ENCODE data around the gene SPIRE1. TPM values are rescaled to one million over a fixed set of nuclear protein-coding genes. Genes with fewer than 3 reads are reported as not detected.
A peak's percentile ranks its signal among the peaks of the same experiment; 100 is the strongest.

The SPIRE1 gene
- total RNA-seq, 2 donors from 2014 or later = 14.2 to 17.2 TPM

GRCh38 chr18:12464731-12465130 is 193.2 kb downstream of the SPIRE1 start:
- Mint-ChIP-seq H3K36me3 (ENCODE audit: low read depth) (peaks cover 18% of the 10 kb centered on the region), H3K9me3 (no peaks in the 10 kb centered on the region), H3K27me3 (ENCODE audit: insufficient read depth) (no peaks in the 10 kb centered on the region), H3K27ac (no peak overlapping the region), H3K4me3 (no peak overlapping the region), H3K4me1 (no peaks in the 10 kb centered on the region)
- peaks cover 12% of the 10 kb centered on the region for H3K36me3 ChIP-seq (ENCODE audit: control insufficient read depth, insufficient read depth, low read length)
- H3K9me3 ChIP-seq (ENCODE audit: control insufficient read depth, low read length) = no peaks in the 10 kb centered on the region
- no peaks in the 10 kb centered on the region for H3K4me1 ChIP-seq (ENCODE audit: control insufficient read depth, insufficient read depth, low read length)
- H3K4me3 ChIP-seq (ENCODE audit: low read length) = no peak overlapping the region
- 94 to 100% methylated on average over 2 to 9 of the region's 9 CpGs for WGBS, 2 experiments (ENCODE audit: insufficient coverage in 1 of 2, insufficient read length in 1 of 2)
- TF ChIP-seq, protein P1, sequence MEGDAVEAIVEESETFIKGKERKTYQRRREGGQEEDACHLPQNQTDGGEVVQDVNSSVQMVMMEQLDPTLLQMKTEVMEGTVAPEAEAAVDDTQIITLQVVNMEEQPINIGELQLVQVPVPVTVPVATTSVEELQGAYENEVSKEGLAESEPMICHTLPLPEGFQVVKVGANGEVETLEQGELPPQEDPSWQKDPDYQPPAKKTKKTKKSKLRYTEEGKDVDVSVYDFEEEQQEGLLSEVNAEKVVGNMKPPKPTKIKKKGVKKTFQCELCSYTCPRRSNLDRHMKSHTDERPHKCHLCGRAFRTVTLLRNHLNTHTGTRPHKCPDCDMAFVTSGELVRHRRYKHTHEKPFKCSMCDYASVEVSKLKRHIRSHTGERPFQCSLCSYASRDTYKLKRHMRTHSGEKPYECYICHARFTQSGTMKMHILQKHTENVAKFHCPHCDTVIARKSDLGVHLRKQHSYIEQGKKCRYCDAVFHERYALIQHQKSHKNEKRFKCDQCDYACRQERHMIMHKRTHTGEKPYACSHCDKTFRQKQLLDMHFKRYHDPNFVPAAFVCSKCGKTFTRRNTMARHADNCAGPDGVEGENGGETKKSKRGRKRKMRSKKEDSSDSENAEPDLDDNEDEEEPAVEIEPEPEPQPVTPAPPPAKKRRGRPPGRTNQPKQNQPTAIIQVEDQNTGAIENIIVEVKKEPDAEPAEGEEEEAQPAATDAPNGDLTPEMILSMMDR (conservative IDR thresholded peaks at IDR 0.05) = no peak
- no peak overlapping the region for H3K27ac ChIP-seq (ENCODE audit: low read depth, low read length)
- H3K27me3 ChIP-seq (ENCODE audit: control insufficient read depth, insufficient read depth, low read length, poor library complexity, severe bottlenecking) = no peaks in the 10 kb centered on the region
- H3K9ac ChIP-seq (ENCODE audit: extremely low read depth, low read length, poor library complexity, severe bottlenecking) = no peak overlapping the region
- no peak for DNase-seq

GRCh38 chr18:12463191-12463590 is 194.7 kb downstream of the SPIRE1 start:
- TF ChIP-seq, protein P1 (conservative IDR thresholded peaks at IDR 0.05) = no peak
- Mint-ChIP-seq H3K4me1 (no peaks in the 10 kb centered on the region), H3K4me3 (no peak overlapping the region), H3K36me3 (ENCODE audit: low read depth) (peaks cover 24% of the 10 kb centered on the region), H3K27me3 (ENCODE audit: insufficient read depth) (no peaks in the 10 kb centered on the region), H3K9me3 (no peaks in the 10 kb centered on the region), H3K27ac (peak overlapping the region; percentile 48)
- Histone ChIP-seq H3K27me3 (ENCODE audit: control insufficient read depth, insufficient read depth, low read length, poor library complexity, severe bottlenecking) (no peaks in the 10 kb centered on the region), H3K4me1 (ENCODE audit: control insufficient read depth, insufficient read depth, low read length) (no peaks in the 10 kb centered on the region), H3K9ac (ENCODE audit: extremely low read depth, low read length, poor library complexity, severe bottlenecking) (no peak overlapping the region), H3K9me3 (ENCODE audit: control insufficient read depth, low read length) (no peaks in the 10 kb centered on the region), H3K4me3 (ENCODE audit: low read length) (no peak overlapping the region), H3K36me3 (ENCODE audit: control insufficient read depth, insufficient read depth, low read length) (peaks cover 12% of the 10 kb centered on the region), H3K27ac (ENCODE audit: low read depth, low read length) (no peak overlapping the region)
- 84% methylated on average over 7 of the region's 7 CpGs; no CpG with 5 or more reads in 1 of the 2 experiments for WGBS, 2 experiments (ENCODE audit: insufficient coverage in 1 of 2, insufficient read length in 1 of 2)
- DNase-seq = peak; percentile 53

GRCh38 chr18:12462242-12462641 is 195.7 kb downstream of the SPIRE1 start:
- no peaks in the 10 kb centered on the region for H3K9me3 ChIP-seq (ENCODE audit: control insufficient read depth, low read length)
- Mint-ChIP-seq H3K36me3 (ENCODE audit: low read depth) (peaks cover 27% of the 10 kb centered on the region), H3K4me3 (no peak overlapping the region), H3K27ac (no peak overlapping the region), H3K9me3 (no peaks in the 10 kb centered on the region), H3K27me3 (ENCODE audit: insufficient read depth) (no peaks in the 10 kb centered on the region), H3K4me1 (no peaks in the 10 kb centered on the region)
- H3K36me3 ChIP-seq (ENCODE audit: control insufficient read depth, insufficient read depth, low read length) = peaks cover 12% of the 10 kb centered on the region
- H3K27ac ChIP-seq (ENCODE audit: low read depth, low read length) = no peak overlapping the region
- TF ChIP-seq, protein P1 (conservative IDR thresholded peaks at IDR 0.05) = no peak
- WGBS, 2 experiments (ENCODE audit: insufficient coverage in 1 of 2, insufficient read length in 1 of 2) = 98 to 100% methylated on average over 1 to 2 of the region's 2 CpGs
- no peak for DNase-seq
- no peaks in the 10 kb centered on the region for H3K27me3 ChIP-seq (ENCODE audit: control insufficient read depth, insufficient read depth, low read length, poor library complexity, severe bottlenecking)
- H3K4me3 ChIP-seq (ENCODE audit: low read length) = no peak overlapping the region
- no peaks in the 10 kb centered on the region for H3K4me1 ChIP-seq (ENCODE audit: control insufficient read depth, insufficient read depth, low read length)
- H3K9ac ChIP-seq (ENCODE audit: extremely low read depth, low read length, poor library complexity, severe bottlenecking) = no peak overlapping the region

Data from endodermal cell (in vitro differentiated cells).